H9 (cell line): Measurements from ENCODE around the gene NGB. TPM values are rescaled to one million over a fixed set of nuclear protein-coding genes. Genes with fewer than 3 reads are reported as not detected.

ENCODE experiments used
- DNase-seq: peaks from one replicate; pipeline ENCODE4 v3.0.0-alpha.2; 2017
- H2AFZ ChIP-seq: one replicate; pipeline ENCODE4 v1.6.1; 2013; ENCODE audit warnings: mild to moderate bottlenecking, low read length, control low read depth, moderate library complexity
- H2AK5ac ChIP-seq: 2 replicates; pipeline ENCODE4 v1.6.1; 2013; ENCODE audit warnings: low read length, control low read depth, mixed read lengths; ENCODE audit not compliant: insufficient read length
- H2BK120ac ChIP-seq: one replicate; pipeline ENCODE4 v1.6.1; 2013; ENCODE audit warnings: low read depth, mild to moderate bottlenecking, low read length, control low read depth, inconsistent platforms; ENCODE audit not compliant: poor library complexity, severe bottlenecking
- H2BK12ac ChIP-seq: 2 replicates; pipeline ENCODE4 v1.6.1; 2013; ENCODE audit warnings: low read length, control low read depth, mixed read lengths, low read depth; ENCODE audit not compliant: insufficient read length
- H2BK15ac ChIP-seq: 2 replicates; pipeline ENCODE4 v1.6.1; 2013; ENCODE audit warnings: low read depth, low read length, control low read depth
- H2BK20ac ChIP-seq: one replicate; pipeline ENCODE4 v1.6.1; 2013; ENCODE audit warnings: low read depth, mild to moderate bottlenecking, low read length, control low read depth, inconsistent platforms; ENCODE audit not compliant: poor library complexity, severe bottlenecking
- H2BK5ac ChIP-seq: 2 replicates; pipeline ENCODE4 v1.6.1; 2013; ENCODE audit warnings: low read length, control low read depth, mixed read lengths; ENCODE audit not compliant: insufficient read length
- H3K14ac ChIP-seq: 2 replicates; pipeline ENCODE4 v1.6.1; 2013; ENCODE audit warnings: low read length, control low read depth; ENCODE audit not compliant: insufficient read depth
- H3K18ac ChIP-seq: 2 replicates; pipeline ENCODE4 v1.6.1; 2013; ENCODE audit warnings: low read depth, mild to moderate bottlenecking, mixed read lengths, low read length, control low read depth; ENCODE audit not compliant: insufficient read length
- H3K23ac ChIP-seq: 2 replicates; pipeline ENCODE4 v1.6.1; 2013; ENCODE audit warnings: low read length, control low read depth, mixed read lengths, low read depth; ENCODE audit not compliant: insufficient read length
- H3K23me2 ChIP-seq: 2 replicates; pipeline ENCODE4 v1.6.1; 2013; ENCODE audit warnings: low read depth, mild to moderate bottlenecking, mixed read lengths, low read length, control low read depth; ENCODE audit not compliant: insufficient read length, poor library complexity, severe bottlenecking
- H3K27ac ChIP-seq: 2 replicates; pipeline ENCODE4 v1.5.1; 2013; ENCODE audit warnings: low read length, control low read depth, mixed read lengths, low read depth; ENCODE audit not compliant: insufficient read length
- H3K27me3 ChIP-seq: 2 replicates; pipeline ENCODE4 v1.6.1; 2013; ENCODE audit warnings: low read length, control low read depth, inconsistent platforms; ENCODE audit not compliant: insufficient read depth
- H3K4ac ChIP-seq: 2 replicates; pipeline ENCODE4 v1.6.1; 2013; ENCODE audit warnings: low read depth, mild to moderate bottlenecking, control low read depth, inconsistent platforms, low read length, moderate library complexity
- H3K4me1 ChIP-seq: 2 replicates; pipeline ENCODE4 v1.6.1; 2013; ENCODE audit warnings: low read length, control low read depth, inconsistent platforms; ENCODE audit not compliant: insufficient read depth
- H3K4me2 ChIP-seq: 2 replicates; pipeline ENCODE4 v1.6.1; 2013; ENCODE audit warnings: low read length, control low read depth, mixed read lengths; ENCODE audit not compliant: insufficient read length, insufficient read depth
- H3K56ac ChIP-seq: 2 replicates; pipeline ENCODE4 v1.6.1; 2013; ENCODE audit warnings: low read depth, mild to moderate bottlenecking, mixed read lengths, low read length, control low read depth; ENCODE audit not compliant: insufficient read length
- H3K79me1 ChIP-seq: 2 replicates; pipeline ENCODE4 v1.6.1; 2013; ENCODE audit warnings: low read depth, mild to moderate bottlenecking, moderate library complexity, low read length, control low read depth, inconsistent platforms; ENCODE audit not compliant: insufficient read depth, poor library complexity, severe bottlenecking
- H3K79me2 ChIP-seq: 2 replicates; pipeline ENCODE4 v1.6.1; 2013; ENCODE audit warnings: low read length, control low read depth, inconsistent platforms; ENCODE audit not compliant: insufficient read depth
- H3K9ac ChIP-seq: 2 replicates; pipeline ENCODE4 v1.6.1; 2013; ENCODE audit warnings: low read length, control low read depth, mixed read lengths; ENCODE audit not compliant: insufficient read length; ENCODE audit errors: extremely low read depth
- H3K9me3 ChIP-seq: one replicate; pipeline ENCODE4 v1.6.1; 2013; ENCODE audit warnings: low read depth, low read length, inconsistent platforms; ENCODE audit not compliant: control insufficient read depth
- H3T11ph ChIP-seq: one replicate; pipeline ENCODE4 v1.6.1; 2013; ENCODE audit warnings: mild to moderate bottlenecking, low read length, control low read depth, inconsistent platforms
- H4K20me1 ChIP-seq: one replicate; pipeline ENCODE4 v1.6.1; 2013; ENCODE audit not compliant: control insufficient read depth, insufficient read length, insufficient read depth
- H4K5ac ChIP-seq: 2 replicates; pipeline ENCODE4 v1.6.1; 2013; ENCODE audit warnings: low read depth, mild to moderate bottlenecking, mixed read lengths, low read length, control low read depth; ENCODE audit not compliant: insufficient read length
- H4K8ac ChIP-seq: replicated peaks from 2 replicates; pipeline ENCODE4 v1.6.1; 2013; ENCODE audit warnings: low read length, control low read depth, mixed read lengths, low read depth; ENCODE audit not compliant: insufficient read length
- H4K91ac ChIP-seq: 2 replicates; pipeline ENCODE4 v1.6.1; 2013; ENCODE audit warnings: low read depth, mild to moderate bottlenecking, moderate library complexity, mixed read lengths, low read length, control low read depth; ENCODE audit not compliant: insufficient read length
- H3K27ac Mint-ChIP-seq, 3 experiments: 2 replicates in 2 of 3; 3 replicates in 1 of 3; pipeline ENCODE4 v1.8.0; 2020 to 2021; ENCODE audit warnings: mixed read lengths in 3 of 3, mild to moderate bottlenecking in 1 of 3, moderate library complexity in 1 of 3
- H3K27me3 Mint-ChIP-seq: 2 replicates; pipeline ENCODE4 v1.8.0; 2021; ENCODE audit warnings: low read depth, mild to moderate bottlenecking, moderate library complexity, mixed read lengths
- H3K36me3 Mint-ChIP-seq, 3 experiments: 2 replicates in 2 of 3; 3 replicates in 1 of 3; pipeline ENCODE4 v1.8.0; 2020 to 2021; ENCODE audit warnings: low read depth in 3 of 3, mixed read lengths in 3 of 3; ENCODE audit not compliant: insufficient read depth in 1 of 3
- H3K4me1 Mint-ChIP-seq, 2 experiments: 2 replicates each; pipeline ENCODE4 v1.8.0; 2020; ENCODE audit warnings: mixed read lengths in 2 of 2
- H3K4me3 Mint-ChIP-seq, 2 experiments: 2 replicates in 1 of 2; 3 replicates in 1 of 2; pipeline ENCODE4 v1.8.0; 2020 to 2021; ENCODE audit warnings: mild to moderate bottlenecking in 2 of 2, mixed read lengths in 2 of 2, moderate library complexity in 1 of 2
- H3K9me3 Mint-ChIP-seq, 2 experiments: 2 replicates in 1 of 2; 3 replicates in 1 of 2; pipeline ENCODE4 v1.8.0; 2020; ENCODE audit warnings: mild to moderate bottlenecking in 2 of 2, mixed read lengths in 2 of 2, moderate library complexity in 1 of 2
- CTCF ChIP-seq: fragments of 200-600 bp; sonication (generic); conservative IDR thresholded peaks from 3 replicates; pipeline ENCODE4 v1.8.0; 2021; ENCODE audit warnings: antibody characterized with exemption, mild to moderate bottlenecking
- WGBS: extraction: QIAGEN DNeasy Blood & Tissue Kit; methylation state at CpG from one replicate; pipeline ENCODE4 v1.1.7; 2013; ENCODE audit warnings: missing lambda C conversion rate, low lambda C conversion rate, mixed read lengths; ENCODE audit not compliant: insufficient read length; ENCODE audit errors: extremely low coverage; 5-methylcytosine and 5-hydroxymethylcytosine counted together
- total RNA-seq: library from RNA; stranded (reverse); gene quantifications from 2 replicates; pipeline ENCODE4 v1.2.1, GENCODE V29; 2021

NGB gene
- total RNA-seq, 1 experiment from 2014 or later, result 0.26 TPM

DNA sequence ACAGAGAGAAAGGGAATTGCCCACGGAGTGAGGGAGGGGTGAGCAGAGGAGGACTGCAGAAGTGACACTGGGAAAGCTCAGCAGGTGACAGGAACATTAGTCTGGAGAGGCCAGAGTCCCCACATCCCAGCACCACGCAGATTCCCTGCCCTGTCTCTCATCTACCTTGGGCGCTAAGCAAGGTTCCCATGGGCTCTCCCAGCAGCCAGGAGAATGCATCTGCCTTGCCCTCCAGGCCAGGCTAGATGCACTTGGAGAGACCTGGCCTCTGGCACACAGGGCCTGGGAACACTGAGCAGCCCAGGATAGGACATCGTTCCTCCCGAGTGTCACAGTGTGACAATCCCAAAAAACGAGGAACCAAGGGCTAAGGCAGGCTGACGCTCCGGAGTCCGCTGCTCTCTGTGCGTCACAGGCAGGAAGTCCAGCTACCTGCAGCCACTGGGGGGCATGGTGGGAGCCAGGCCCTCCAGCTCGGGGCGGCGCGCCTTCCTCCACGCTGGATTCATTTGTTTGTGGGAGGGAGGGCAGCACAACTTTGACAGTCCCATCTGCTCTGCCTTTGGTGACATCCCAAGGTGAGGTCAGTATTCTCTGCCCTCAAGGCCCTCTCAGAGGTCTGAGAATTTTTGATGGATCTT is 5.4 kb upstream of the NGB start:
- Histone ChIP-seq H3K23me2 (no peaks in the 10 kb centered on the region), H3K4me2 (no peak overlapping the region), H4K5ac (no peak overlapping the region), H4K8ac (no peak overlapping the region), H3K9ac (no peak overlapping the region), H3K14ac (no peak overlapping the region), H2AFZ (no peak overlapping the region), H4K91ac (no peak overlapping the region), H3K27ac (no peak overlapping the region), H3K23ac (no peak overlapping the region), H3K79me1 (no peaks in the 10 kb centered on the region), H3T11ph (no peak overlapping the region), H2BK120ac (no peak overlapping the region), H3K9me3 (no peaks in the 10 kb centered on the region), H2BK12ac (no peak overlapping the region), H2BK20ac (no peak overlapping the region), H2BK15ac (no peak overlapping the region), H2AK5ac (no peak overlapping the region), H3K18ac (no peak overlapping the region), H2BK5ac (no peak overlapping the region), H3K4me1 (no peaks in the 10 kb centered on the region), H3K56ac (no peak overlapping the region), H3K27me3 (peaks cover 6% of the 10 kb centered on the region; the same call in 1 of the 2 replicates), H4K20me1 (no peaks in the 10 kb centered on the region), H3K4ac (no peak overlapping the region), H3K79me2 (no peaks in the 10 kb centered on the region)
- Mint-ChIP-seq H3K36me3 (peaks cover 5 to 15% (median 9%) of the 10 kb centered on the region in 3 experiments; a peak in 6 of 7 replicates), H3K27me3 (peaks cover 23% of the 10 kb centered on the region), H3K9me3 (peaks cover 0 to 5% of the 10 kb centered on the region in 2 experiments; a peak in 1 of 5 replicates), H3K4me1 (peaks cover 4 to 13% of the 10 kb centered on the region in 2 experiments), H3K27ac (no peak overlapping the region), H3K4me3 (no peak overlapping the region)
- WGBS, result no CpG with 5 or more reads among the region's 15 CpGs
- no peak for DNase-seq
- no peak for TF ChIP-seq CTCF
